Suprapubic skin (tissue), 3 donors: ENCODE measurements around the gene IQCK.

Source experiments
- EP300 ChIP-seq: sonication (generic); formaldehyde crosslinking; IDR thresholded peaks from one replicate; pipeline ENCODE4 v1.6.1; 2017; ENCODE audit warnings: antibody characterized with exemption
- TF ChIP-seq, protein P1 (sequence below), 2 donors: fragments of 200-600 bp in 1 of 2; fragments of 450-650 bp in 1 of 2; sonication (generic) in 1 of 2; IDR thresholded peaks; one replicate each; pipeline ENCODE4 v1.5.1; 2016 to 2019; ENCODE audit warnings: antibody characterized with exemption in 2 of 2, mild to moderate bottlenecking in 1 of 2, moderate library complexity in 1 of 2

- TF ChIP-seq EP300 = no peak
- TF ChIP-seq, protein P1, sequence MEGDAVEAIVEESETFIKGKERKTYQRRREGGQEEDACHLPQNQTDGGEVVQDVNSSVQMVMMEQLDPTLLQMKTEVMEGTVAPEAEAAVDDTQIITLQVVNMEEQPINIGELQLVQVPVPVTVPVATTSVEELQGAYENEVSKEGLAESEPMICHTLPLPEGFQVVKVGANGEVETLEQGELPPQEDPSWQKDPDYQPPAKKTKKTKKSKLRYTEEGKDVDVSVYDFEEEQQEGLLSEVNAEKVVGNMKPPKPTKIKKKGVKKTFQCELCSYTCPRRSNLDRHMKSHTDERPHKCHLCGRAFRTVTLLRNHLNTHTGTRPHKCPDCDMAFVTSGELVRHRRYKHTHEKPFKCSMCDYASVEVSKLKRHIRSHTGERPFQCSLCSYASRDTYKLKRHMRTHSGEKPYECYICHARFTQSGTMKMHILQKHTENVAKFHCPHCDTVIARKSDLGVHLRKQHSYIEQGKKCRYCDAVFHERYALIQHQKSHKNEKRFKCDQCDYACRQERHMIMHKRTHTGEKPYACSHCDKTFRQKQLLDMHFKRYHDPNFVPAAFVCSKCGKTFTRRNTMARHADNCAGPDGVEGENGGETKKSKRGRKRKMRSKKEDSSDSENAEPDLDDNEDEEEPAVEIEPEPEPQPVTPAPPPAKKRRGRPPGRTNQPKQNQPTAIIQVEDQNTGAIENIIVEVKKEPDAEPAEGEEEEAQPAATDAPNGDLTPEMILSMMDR (IDR thresholded peaks at IDR 0.05) = no peak
Measured at GRCh38 chr16:19876501-19877059, 158.5 kb downstream of the IQCK start.
